Testis (tissue), 3 donors: ENCODE results near the gene LCN15. TPM values are rescaled to one million over a fixed set of nuclear protein-coding genes. Genes with fewer than 3 reads are reported as not detected.
"Not testable (repeated sequence)": the region's sequence is repeated elsewhere in the genome, so short reads cannot be mapped to it uniquely, and the experiment has no call there.

Experiments used
- DNase-seq: peaks from one replicate; pipeline ENCODE4 v3.0.0-alpha.2; 2019
- H3K27ac ChIP-seq, 2 donors: fragments of 200-600 bp; sonication (generic); one replicate each; pipeline ENCODE4 v1.5.1; 2019
- H3K27me3 ChIP-seq: fragments of 200-600 bp; sonication (generic); one replicate; pipeline ENCODE4 v1.5.1; 2019
- H3K36me3 ChIP-seq: fragments of 200-600 bp; sonication (generic); one replicate; pipeline ENCODE4 v1.5.1; 2017; ENCODE audit warnings: low read depth; ENCODE audit errors: missing control alignments
- H3K4me1 ChIP-seq: fragments of 200-600 bp; sonication (generic); one replicate; pipeline ENCODE4 v1.5.1; 2019
- H3K4me3 ChIP-seq, 2 donors: fragments of 200-600 bp; sonication (generic); one replicate each; pipeline ENCODE4 v1.5.1; 2017 to 2019
- H3K9me3 ChIP-seq: fragments of 200-600 bp; sonication (generic); one replicate; pipeline ENCODE4 v1.5.1; 2017
- CTCF ChIP-seq, 3 experiments: fragments of 450-650 bp in 2 of 3; fragments of 200-600 bp in 1 of 3; sonication (generic) in 1 of 3; IDR thresholded peaks; one replicate each; pipeline ENCODE4 v1.5.1; 2016 to 2019; ENCODE audit warnings: antibody characterized with exemption in 3 of 3, mild to moderate bottlenecking in 2 of 3, moderate library complexity in 1 of 3
- POLR2A ChIP-seq: fragments of 450-650 bp; IDR thresholded peaks from one replicate; pipeline ENCODE4 v1.6.1; 2017; ENCODE audit warnings: antibody characterized with exemption, mild to moderate bottlenecking, moderate library complexity
- WGBS, 2 donors: methylation state at CpG; one replicate each; pipeline ENCODE4 v1.1.5; 2018; 5-methylcytosine and 5-hydroxymethylcytosine counted together
- intact Hi-C: fragments of 100-400 bp; cut with DNase I; formaldehyde crosslinking; loops from one replicate; pipeline ENCODE4 v1.15.1; 2023; ENCODE audit warnings: low total_unique reads
- polyA plus RNA-seq: library from polyadenylated mRNA; stranded (reverse); fragments of 350-450 nt; fragmentation: Illumina TruSeq; extraction: RNeasy Lipid Tissue Mini Kit (QIAGEN cat#74804); gene quantifications from one replicate; pipeline ENCODE4 v1.2.3, GENCODE V29; 2014; ENCODE audit warnings: low read depth, low replicate concordance; ENCODE audit not compliant: insufficient read depth
- total RNA-seq, 2 donors: library from RNA; depleted of rRNA; stranded (reverse); fragments of >200 nt; gene quantifications; one replicate each; pipeline ENCODE4 v1.2.3, GENCODE V29; 2016

Gene LCN15
- total and polyA plus RNA-seq, 3 donors from 2014 or later, result 0.41 to 0.68 TPM; not detected in 1

- Histone ChIP-seq H3K4me3 (peak overlapping the region; percentile 43 to 55), H3K4me1 (peaks cover 44% of the 10 kb centered on the region), H3K9me3 (no peaks in the 10 kb centered on the region), H3K27me3 (no peaks in the 10 kb centered on the region), H3K27ac (peak overlapping the region; percentile 13 to 50), H3K36me3 (no peaks in the 10 kb centered on the region)
- peak; percentile 51 for DNase-seq
- no peak for TF ChIP-seq POLR2A
- TF ChIP-seq CTCF (IDR thresholded peaks at IDR 0.05), result no peak
- 15 to 31% methylated on average over 10 to 21 of the region's 35 CpGs for WGBS, 2 donors
- intact Hi-C loops, result no loop called here
Measured at GRCh38 chr9:136799079-136799853, 34.9 kb upstream of the LCN15 start.

- no peaks in the 10 kb centered on the region for H3K27me3 ChIP-seq
- H3K4me1 ChIP-seq, result peaks cover 44% of the 10 kb centered on the region
- H3K9me3 ChIP-seq, result no peaks in the 10 kb centered on the region
- TF ChIP-seq POLR2A (no peak), CTCF (IDR thresholded peaks at IDR 0.05) (no peak)
- H3K36me3 ChIP-seq, result no peaks in the 10 kb centered on the region
- H3K27ac ChIP-seq, result peak overlapping the region in 1 of 2 donors; percentile 50
- WGBS, 2 donors, result 51 to 56% methylated on average over 2 to 6 of the region's 6 CpGs
- intact Hi-C loops, result no loop called here
- peak overlapping the region in 1 of 2 donors; percentile 55 for H3K4me3 ChIP-seq
- DNase-seq, result no peak
Measured at GRCh38 chr9:136798708-136799078, 34.4 kb upstream of the LCN15 start.

GRCh38 chr9:136796775-136797347, 32.5 kb upstream of the LCN15 start:
- H3K27ac ChIP-seq, result peak overlapping the region; percentile 44 to 59
- peaks cover 58% of the 10 kb centered on the region for H3K4me1 ChIP-seq
- 22 to 42% methylated on average over 10 of the region's 10 CpGs for WGBS, 2 donors
- H3K9me3 ChIP-seq, H3K27me3 ChIP-seq, intact Hi-C loops, H3K36me3 ChIP-seq: not testable (repeated sequence)
- H3K4me3 ChIP-seq, result peak overlapping the region in 1 of 2 donors; percentile 13
- peak; percentile 80 for DNase-seq

- no peaks in the 10 kb centered on the region for H3K27me3 ChIP-seq
- 25 to 28% methylated on average over 4 to 5 of the region's 5 CpGs for WGBS, 2 donors
- DNase-seq, result no peak
Measured at GRCh38 chr9:136796238-136796774, 32.0 kb upstream of the LCN15 start, which contains the start of gene CCDC183. Gene CCDC183, plus strand, starts transcription at chr9:136796338. Its CDS starts 60 bp downstream, at chr9:136796398.

More at GRCh38 chr9:136796238-136796774, 32.0 kb upstream of the LCN15 start, which contains the start of gene CCDC183:
- H3K36me3 ChIP-seq, result no peaks in the 10 kb centered on the region
- peak within 1 kb of the TSS; percentile 44 to 59 for H3K27ac ChIP-seq
- peaks cover 60% of the 10 kb centered on the region for H3K4me1 ChIP-seq
- peak within 1 kb of the TSS in 1 of 2 donors; percentile 13 for H3K4me3 ChIP-seq
- TF ChIP-seq CTCF (IDR thresholded peaks at IDR 0.05), result no peak
- no peak for TF ChIP-seq POLR2A
- intact Hi-C loops, result no loop called here
- no peaks in the 10 kb centered on the region for H3K9me3 ChIP-seq
